NB4 (cell line): Measurements from ENCODE around the gene CLDN2.

ENCODE experiments used
- CTCF ChIP-seq: IDR thresholded peaks from one replicate; pipeline ENCODE4 v1.5.1; 2012; ENCODE audit warnings: low read depth, low read length
- MYC ChIP-seq: IDR thresholded peaks from 2 replicates; pipeline ENCODE4 v1.6.1; 2011; ENCODE audit warnings: low read depth, low read length
- POLR2A ChIP-seq: IDR thresholded peaks from 2 replicates; pipeline ENCODE4 v1.6.1; 2011; ENCODE audit warnings: mild to moderate bottlenecking; ENCODE audit not compliant: insufficient read length; ENCODE audit errors: extremely low read depth
- TF ChIP-seq, protein P1 (sequence below): IDR thresholded peaks from 2 replicates; pipeline ENCODE4 v1.6.1; 2011; ENCODE audit warnings: low read depth, low read length

DNA sequence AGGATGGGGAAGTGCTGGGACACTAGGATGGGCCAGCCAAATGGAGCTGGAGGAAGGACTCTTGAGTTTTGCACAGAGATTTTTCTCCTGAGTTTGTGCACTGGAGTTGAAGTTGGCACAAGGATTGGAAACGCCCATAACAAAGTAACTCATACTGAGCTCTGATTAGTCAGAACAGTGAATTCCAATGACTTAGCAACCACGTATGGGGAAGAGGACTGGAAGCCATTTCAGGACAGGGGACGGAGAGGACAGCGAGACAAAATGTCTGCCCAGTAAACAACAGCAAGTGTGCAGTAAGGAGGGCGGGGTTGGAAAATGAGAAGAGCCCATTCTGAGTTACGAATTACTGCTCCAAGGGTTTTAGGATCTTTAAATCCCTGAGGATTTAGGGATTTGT is 22.9 kb upstream of the CLDN2 start:
- no peak for TF ChIP-seq CTCF
- no peak for TF ChIP-seq POLR2A
- TF ChIP-seq, protein P1, sequence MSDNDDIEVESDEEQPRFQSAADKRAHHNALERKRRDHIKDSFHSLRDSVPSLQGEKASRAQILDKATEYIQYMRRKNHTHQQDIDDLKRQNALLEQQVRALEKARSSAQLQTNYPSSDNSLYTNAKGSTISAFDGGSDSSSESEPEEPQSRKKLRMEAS = no peak
- TF ChIP-seq MYC = no peak
